ENCODE results near the gene SIM1. TPM values are rescaled to one million over a fixed set of nuclear protein-coding genes. Genes with fewer than 3 reads are reported as not detected.

SIM1 gene
- total and polyA plus RNA-seq, 2 of the 8 experiments (the other 6 are each of a cell fraction or from before 2014, with no cell fraction given): 0.02 to 0.39 TPM

DNA sequence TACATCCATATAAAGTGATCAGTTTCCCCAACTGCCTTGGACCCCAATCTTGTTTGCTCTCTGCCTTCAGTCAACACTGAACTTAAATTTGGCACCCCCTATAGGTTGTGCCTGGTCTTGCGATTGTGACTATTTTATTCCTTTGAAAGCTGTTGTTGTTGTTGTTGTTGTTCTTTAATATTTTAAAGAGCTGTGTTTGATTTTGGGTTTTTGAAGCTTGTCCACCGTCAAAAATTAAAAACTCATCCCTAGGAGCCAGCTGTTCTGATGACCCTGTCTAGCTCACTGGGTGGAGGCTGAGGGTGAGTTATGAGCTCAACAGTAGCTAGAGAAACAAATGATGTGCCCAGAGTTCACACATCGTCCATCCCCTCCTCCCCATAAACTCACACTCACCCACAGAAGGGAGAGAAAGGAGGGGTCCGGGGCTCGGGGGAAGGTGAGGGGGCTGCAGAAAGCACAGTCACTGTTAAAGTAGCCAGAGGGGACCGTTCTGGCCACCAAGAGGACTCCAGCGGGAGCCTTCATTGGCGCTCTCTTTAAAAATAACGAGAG, 4.0 kb downstream of the SIM1 start:
- Histone ChIP-seq H3K9me3 (ENCODE audit: insufficient read depth in 2 of 2, low read depth in 1 of 2, low read length in 1 of 2) (no peaks in the 10 kb centered on the region), H3K4me1 (replicated peaks in 1 of 4; ENCODE audit: control insufficient read depth in 3 of 4, insufficient read depth in 4 of 4, low read length in 3 of 4) (peaks cover 14 to 37% (median 26%) of the 10 kb centered on the region in 4 experiments), H4K5ac (ENCODE audit: insufficient read length, low read depth, low read length) (no peak overlapping the region), H3K4ac (replicated peaks; ENCODE audit: insufficient read length, low read depth, low read length) (no peak overlapping the region), H3K79me2 (ENCODE audit: control insufficient read depth in 1 of 2, insufficient read depth in 2 of 2, low read length in 2 of 2) (no peaks in the 10 kb centered on the region), H3K4me2 (ENCODE audit: insufficient read depth in 1 of 2, low read depth in 2 of 2, low read length in 2 of 2) (peak overlapping the region; percentile 60 to 69), H4K91ac (replicated peaks; ENCODE audit: insufficient read length, low read length) (no peak overlapping the region), H2BK12ac (ENCODE audit: low read depth, low read length) (no peak overlapping the region), H2AK5ac (ENCODE audit: low read depth, low read length) (no peak overlapping the region), H3K79me1 (ENCODE audit: low read depth, low read length) (no peaks in the 10 kb centered on the region), H3K23me2 (ENCODE audit: low read depth, low read length) (peaks cover 10% of the 10 kb centered on the region; the same call in 1 of the 2 replicates), H4K20me1 (replicated peaks in 1 of 2; ENCODE audit: control insufficient read depth in 1 of 2, insufficient read depth in 2 of 2, low read length in 2 of 2) (peaks cover 9 to 10% of the 10 kb centered on the region in 2 experiments), H3K14ac (ENCODE audit: insufficient read length) (no peak overlapping the region), H3K23ac (ENCODE audit: insufficient read length) (no peak overlapping the region), H3K27me3 (replicated peaks in 1 of 4; ENCODE audit: control insufficient read depth in 3 of 4, extremely low read depth in 1 of 4, insufficient read depth in 3 of 4, low read length in 3 of 4) (peaks cover 88 to 100% (median 94%) of the 10 kb centered on the region in 4 experiments), H2AFZ (ENCODE audit: low read length) (no peak overlapping the region), H2BK120ac (replicated peaks; ENCODE audit: low read depth, low read length) (no peak overlapping the region), H3K4me3 (ENCODE audit: extremely low read depth in 1 of 4, insufficient read depth in 2 of 4, low read depth in 3 of 4, low read length in 4 of 4) (peak overlapping the region in 1 of 4 experiments; percentile 48; a peak in 2 of 8 replicates), H3K18ac (ENCODE audit: extremely low read depth, low read length) (no peak overlapping the region), H3K27ac (ENCODE audit: low read depth, low read length) (no peak overlapping the region), H2BK20ac (ENCODE audit: low read length) (no peak overlapping the region), H3K56ac (replicated peaks; ENCODE audit: insufficient read length, low read depth, low read length) (no peak overlapping the region), H2BK15ac (ENCODE audit: low read length) (no peak overlapping the region), H4K8ac (ENCODE audit: extremely low read depth, insufficient read depth, low read length) (no peak overlapping the region), H3K9ac (replicated peaks in 1 of 4; ENCODE audit: extremely low read depth in 1 of 4, low read depth in 3 of 4, low read length in 3 of 4) (no peak overlapping the region), H3K36me3 (ENCODE audit: control insufficient read depth in 2 of 4, insufficient read depth in 4 of 4, low read length in 3 of 4) (peaks cover 0 to 3% (median 0%) of the 10 kb centered on the region in 4 experiments; a peak in 1 of 8 replicates), H2BK5ac (ENCODE audit: low read depth, low read length) (no peak overlapping the region)
- CTCF ChIA-PET (ENCODE audit: partially characterized antibody): interaction anchor here (0.7 to 11.8 kb wide), 54 partner anchors 9 to 859 kb away, joined by 3 to 215 read pairs (median 4); no protein-coding TSS in a partner anchor
- POLR2A ChIA-PET (ENCODE audit: partially characterized antibody): interaction anchor here (0.9 kb wide), 1 partner anchor 13 kb away, joined by 3 read pairs; no protein-coding TSS in a partner anchor
- WGBS, 2 experiments (ENCODE audit: extremely low coverage in 1 of 2, insufficient coverage in 1 of 2, insufficient read length in 1 of 2, insufficient replicate concordance in 2 of 2, low coverage in 1 of 2, low lambda C conversion rate in 2 of 2, missing lambda C conversion rate in 1 of 2): 6% methylated on average over 8 of the region's 9 CpGs; no CpG with 5 or more reads in 1 of the 2 experiments
- FAIRE-seq (peak; percentile 39), DNase-seq (ENCODE audit: low read depth in 1 of 2, low spot score in 2 of 2) (peak in 1 of 2 experiments; percentile 79)
- TF ChIP-seq, protein P1, sequence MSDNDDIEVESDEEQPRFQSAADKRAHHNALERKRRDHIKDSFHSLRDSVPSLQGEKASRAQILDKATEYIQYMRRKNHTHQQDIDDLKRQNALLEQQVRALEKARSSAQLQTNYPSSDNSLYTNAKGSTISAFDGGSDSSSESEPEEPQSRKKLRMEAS (IDR thresholded peaks at IDR 0.05): no peak
- TF ChIP-seq SIRT6 (IDR thresholded peaks at IDR 0.05; ENCODE audit: low read length): no peak
- no peak for TF ChIP-seq YY1 (IDR thresholded peaks at IDR 0.05; ENCODE audit: low read depth, low read length)
- no peak for TF ChIP-seq MAFK (IDR thresholded peaks at IDR 0.05; ENCODE audit: low read depth, low read length)
- TF ChIP-seq, protein P2, sequence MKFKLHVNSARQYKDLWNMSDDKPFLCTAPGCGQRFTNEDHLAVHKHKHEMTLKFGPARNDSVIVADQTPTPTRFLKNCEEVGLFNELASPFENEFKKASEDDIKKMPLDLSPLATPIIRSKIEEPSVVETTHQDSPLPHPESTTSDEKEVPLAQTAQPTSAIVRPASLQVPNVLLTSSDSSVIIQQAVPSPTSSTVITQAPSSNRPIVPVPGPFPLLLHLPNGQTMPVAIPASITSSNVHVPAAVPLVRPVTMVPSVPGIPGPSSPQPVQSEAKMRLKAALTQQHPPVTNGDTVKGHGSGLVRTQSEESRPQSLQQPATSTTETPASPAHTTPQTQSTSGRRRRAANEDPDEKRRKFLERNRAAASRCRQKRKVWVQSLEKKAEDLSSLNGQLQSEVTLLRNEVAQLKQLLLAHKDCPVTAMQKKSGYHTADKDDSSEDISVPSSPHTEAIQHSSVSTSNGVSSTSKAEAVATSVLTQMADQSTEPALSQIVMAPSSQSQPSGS (IDR thresholded peaks at IDR 0.05; ENCODE audit: low read length): no peak
